HG02678 (cell line): ENCODE results near the gene FKBP11.
A peak's percentile ranks its signal among the peaks of the same experiment; 100 is the strongest.

Experiments used
- ATAC-seq: cut with Tn5 transposase; IDR thresholded peaks from one replicate; pipeline ENCODE4 v1.9.1; 2021; ENCODE audit warnings: mild to moderate bottlenecking, moderate library complexity; ENCODE audit not compliant: unreplicated experiment

FKBP11 gene

GRCh38 chr12:48925304-48926011 lies at the start of gene FKBP11:
Gene FKBP11 (minus strand): TSS chr12:48925492. CDS start chr12:48925428, 64 bp downstream.
- ATAC-seq, result peak; percentile 81

- ATAC-seq, result no peak
These were observed 48.8 kb upstream of the FKBP11 start for GRCh38 chr12:48973941-48974673.

- ATAC-seq, result no peak
These were observed 48.2 kb upstream of the FKBP11 start for GRCh38 chr12:48973531-48973930.

- no peak for ATAC-seq
These were observed 47.7 kb upstream of the FKBP11 start for GRCh38 chr12:48972952-48973483.

GRCh38 chr12:48972213-48972951 lies 47.1 kb upstream of the FKBP11 start:
- ATAC-seq, result no peak

- no peak for ATAC-seq
These were observed 45.5 kb upstream of the FKBP11 start for GRCh38 chr12:48970702-48971334.

- no peak for ATAC-seq
These were observed 44.8 kb upstream of the FKBP11 start for GRCh38 chr12:48969833-48970701.

- ATAC-seq, result no peak
These were observed 44.0 kb upstream of the FKBP11 start for GRCh38 chr12:48969160-48969771.

GRCh38 chr12:48968467-48968866 lies 43.2 kb upstream of the FKBP11 start:
- no peak for ATAC-seq

- no peak for ATAC-seq
These were observed 42.7 kb upstream of the FKBP11 start for GRCh38 chr12:48967991-48968390.

GRCh38 chr12:48966177-48966895 lies 41.0 kb upstream of the FKBP11 start:
- no peak for ATAC-seq

GRCh38 chr12:48965298-48965838 lies 40.1 kb upstream of the FKBP11 start:
- ATAC-seq, result no peak

GRCh38 chr12:48961801-48962200 lies 36.5 kb upstream of the FKBP11 start:
- ATAC-seq, result no peak

GRCh38 chr12:48961331-48961730 lies 36.0 kb upstream of the FKBP11 start:
- ATAC-seq, result no peak

GRCh38 chr12:48960834-48961233 lies 35.5 kb upstream of the FKBP11 start:
- no peak for ATAC-seq

GRCh38 chr12:48958049-48958388 lies 32.7 kb upstream of the FKBP11 start:
- no peak for ATAC-seq

- peak; percentile 92 for ATAC-seq
These were observed 32.1 kb upstream of the FKBP11 start, which contains the start of gene ARF3 for GRCh38 chr12:48957141-48958048. Gene ARF3 (minus strand): TSS chr12:48957487. CDS start chr12:48941095, 16,392 bp downstream.
